ENCODE data around the gene FAM163A.

FAM163A gene

DNA sequence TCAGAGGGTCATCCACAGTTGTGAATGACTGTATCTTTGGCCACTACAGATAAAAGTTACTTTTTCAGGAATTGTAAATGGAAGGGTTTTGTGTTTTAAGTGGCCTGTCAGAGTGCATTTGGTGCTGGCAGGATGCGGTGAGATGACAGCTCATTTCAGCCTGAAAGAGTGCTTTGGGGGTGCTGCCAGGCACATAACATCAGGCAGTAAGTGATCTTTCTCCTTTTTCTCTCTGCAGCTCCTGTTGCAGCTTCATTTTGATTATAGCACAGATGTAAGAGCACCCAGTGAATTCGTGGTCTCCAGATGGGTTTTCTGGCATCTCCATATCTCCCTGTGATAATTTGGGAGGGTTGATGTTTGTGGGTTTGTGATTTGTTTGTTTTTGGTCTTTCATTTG lies 14.8 kb upstream of the FAM163A start:
- Histone ChIP-seq H3K4me3 (ENCODE audit: low read length) (no peak overlapping the region), H3K9ac (ENCODE audit: low read depth, low read length) (no peak overlapping the region), H3K27ac (ENCODE audit: low read depth, low read length) (no peak overlapping the region), H3K4me1 (ENCODE audit: insufficient read depth, low read length) (no peaks in the 10 kb centered on the region), H3K36me3 (ENCODE audit: insufficient read depth, low read length) (no peaks in the 10 kb centered on the region), H3K9me3 (ENCODE audit: insufficient read depth, low read depth, low read length) (no peaks in the 10 kb centered on the region), H3K27me3 (ENCODE audit: insufficient read depth, low read length) (no peaks in the 10 kb centered on the region)
- WGBS: 35% methylated on average over 2 of the region's 2 CpGs

DNA sequence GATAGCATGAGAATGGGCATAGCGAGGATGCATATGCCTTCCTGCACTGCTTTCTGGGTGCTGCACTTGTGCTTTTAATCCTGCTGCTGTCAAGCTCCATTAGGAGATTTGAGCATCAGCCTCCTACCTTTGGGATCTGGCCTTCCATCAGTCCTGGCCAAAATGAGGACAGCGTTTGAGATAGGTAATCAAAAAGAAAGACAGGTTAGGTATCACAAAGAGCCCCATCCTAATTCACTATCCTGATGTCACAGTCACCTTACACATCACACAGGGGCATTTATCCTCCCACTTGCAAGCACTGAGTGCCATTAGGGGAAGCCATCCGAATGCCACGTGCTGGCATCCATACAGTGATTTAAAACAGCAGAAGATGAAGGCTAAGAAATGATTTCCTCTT lies 13.2 kb upstream of the FAM163A start:
- Histone ChIP-seq H3K4me3 (ENCODE audit: low read length) (no peak overlapping the region), H3K36me3 (ENCODE audit: insufficient read depth, low read length) (no peaks in the 10 kb centered on the region), H3K27me3 (ENCODE audit: insufficient read depth, low read length) (no peaks in the 10 kb centered on the region), H3K4me1 (ENCODE audit: insufficient read depth, low read length) (no peaks in the 10 kb centered on the region), H3K9ac (ENCODE audit: low read depth, low read length) (no peak overlapping the region), H3K9me3 (ENCODE audit: insufficient read depth, low read depth, low read length) (no peaks in the 10 kb centered on the region), H3K27ac (ENCODE audit: low read depth, low read length) (no peak overlapping the region)
- WGBS: 81% methylated on average over 4 of the region's 4 CpGs

DNA sequence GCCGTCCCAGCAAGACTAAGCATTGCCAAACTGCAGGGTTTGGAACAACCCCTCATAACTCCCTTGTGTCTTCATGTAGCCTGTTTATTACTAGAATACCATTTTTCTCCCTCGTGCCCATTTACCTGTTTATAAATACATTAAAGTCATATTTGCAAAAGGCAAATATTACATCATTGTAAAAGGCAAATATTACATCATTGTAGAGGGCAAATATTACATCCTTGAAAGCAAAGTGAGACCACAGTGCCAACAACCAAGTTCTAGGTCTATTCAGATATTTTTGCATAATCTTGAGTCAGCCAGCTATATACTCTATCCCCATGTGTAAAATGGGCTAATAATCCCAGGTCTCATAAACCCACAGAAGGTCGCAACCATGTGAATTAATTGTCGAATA lies 11.4 kb upstream of the FAM163A start:
- no peak overlapping the region for H3K4me3 ChIP-seq (ENCODE audit: low read length)
- 97% methylated on average over 4 of the region's 4 CpGs for WGBS
- no peaks in the 10 kb centered on the region for H3K9me3 ChIP-seq (ENCODE audit: insufficient read depth, low read depth, low read length)
- H3K27me3 ChIP-seq (ENCODE audit: insufficient read depth, low read length): no peaks in the 10 kb centered on the region
- H3K36me3 ChIP-seq (ENCODE audit: insufficient read depth, low read length): no peaks in the 10 kb centered on the region
- no peak overlapping the region for H3K27ac ChIP-seq (ENCODE audit: low read depth, low read length)
- H3K9ac ChIP-seq (ENCODE audit: low read depth, low read length): no peak overlapping the region
- H3K4me1 ChIP-seq (ENCODE audit: insufficient read depth, low read length): no peaks in the 10 kb centered on the region

DNA sequence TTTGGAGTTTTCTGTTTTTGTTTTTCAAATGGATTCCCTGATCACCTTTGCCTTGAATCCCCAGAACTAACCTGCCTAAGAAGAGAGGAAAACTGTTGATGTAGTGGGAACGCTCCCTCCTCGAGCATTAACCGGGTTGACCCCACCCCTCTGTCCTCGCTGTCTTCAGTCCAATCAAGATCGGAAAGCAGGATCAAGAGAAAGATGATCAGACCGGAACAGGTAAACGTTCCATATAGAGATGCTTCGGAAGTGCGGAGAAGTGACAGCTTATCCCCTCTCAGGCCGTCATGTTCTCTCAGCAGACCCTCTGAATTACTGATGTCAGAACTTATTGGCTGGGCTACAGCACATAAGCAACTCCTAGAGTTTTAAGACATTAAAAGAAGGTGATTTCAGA lies 800 bp upstream of the FAM163A start:
- Histone ChIP-seq H3K4me3 (ENCODE audit: low read length) (peak overlapping the region; percentile 51), H3K27ac (ENCODE audit: low read depth, low read length) (no peak overlapping the region), H3K36me3 (ENCODE audit: insufficient read depth, low read length) (no peaks in the 10 kb centered on the region), H3K9me3 (ENCODE audit: insufficient read depth, low read depth, low read length) (peaks cover 3% of the 10 kb centered on the region; the same call in 1 of the 2 replicates), H3K27me3 (ENCODE audit: insufficient read depth, low read length) (peaks cover 90% of the 10 kb centered on the region), H3K4me1 (ENCODE audit: insufficient read depth, low read length) (0 out of 2 replicates have a peak, but pooled peaks cover 9% of the 10 kb centered on the region), H3K9ac (ENCODE audit: low read depth, low read length) (no peak overlapping the region)
- WGBS: 59% methylated on average over 10 of the region's 10 CpGs

DNA sequence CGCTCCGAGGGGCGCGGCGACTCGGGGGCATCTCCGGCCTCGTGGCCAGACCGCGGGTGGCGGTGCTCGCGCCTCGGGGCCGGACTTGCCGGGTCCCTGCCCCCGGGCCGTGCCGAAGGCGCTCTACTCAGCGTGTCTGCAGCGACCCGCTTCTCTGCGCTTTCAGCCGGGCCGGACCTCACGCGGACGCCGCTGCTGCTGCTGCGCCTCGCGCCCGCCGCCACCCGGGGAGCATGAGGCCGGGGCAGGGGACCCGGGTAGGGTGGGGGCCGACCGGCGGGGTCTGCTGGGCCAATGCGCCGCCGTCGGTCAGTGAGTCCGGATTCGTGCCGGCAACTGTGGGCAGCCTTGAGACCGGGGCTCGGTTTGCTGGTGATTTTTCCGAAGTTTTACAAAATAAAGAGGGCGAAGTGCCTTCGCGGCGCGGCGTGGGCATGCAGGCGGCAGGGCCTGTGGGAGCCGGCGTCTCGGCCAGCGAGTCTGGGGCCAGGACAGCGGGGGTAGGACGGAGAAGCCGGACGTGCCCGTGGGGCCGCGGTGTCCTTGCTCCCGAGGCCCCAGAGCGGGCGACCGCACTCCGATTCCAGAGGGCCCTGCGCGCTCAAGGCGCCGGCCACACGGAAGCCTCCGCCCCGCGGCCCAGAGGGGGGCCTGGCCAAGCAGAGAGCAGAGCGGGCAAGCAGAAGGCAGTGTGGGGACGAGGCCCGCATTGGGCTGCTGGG lies 749 bp downstream of the FAM163A start:
- H3K27ac ChIP-seq (ENCODE audit: low read depth, low read length): no peak overlapping the region
- no peaks in the 10 kb centered on the region for H3K36me3 ChIP-seq (ENCODE audit: insufficient read depth, low read length)
- H3K4me3 ChIP-seq (ENCODE audit: low read length): peak overlapping the region; percentile 51
- 2% methylated on average over 85 of the region's 85 CpGs for whole genome bisulfite sequencing
- 0 out of 2 replicates have a peak, but pooled peaks cover 9% of the 10 kb centered on the region for H3K4me1 ChIP-seq (ENCODE audit: insufficient read depth, low read length)
- H3K9me3 ChIP-seq (ENCODE audit: insufficient read depth, low read depth, low read length): peaks cover 3% of the 10 kb centered on the region; the same call in 1 of the 2 replicates
- H3K9ac ChIP-seq (ENCODE audit: low read depth, low read length): peak overlapping the region; percentile 47; the same call in 1 of the 2 replicates
- peaks cover 94% of the 10 kb centered on the region for H3K27me3 ChIP-seq (ENCODE audit: insufficient read depth, low read length)

DNA sequence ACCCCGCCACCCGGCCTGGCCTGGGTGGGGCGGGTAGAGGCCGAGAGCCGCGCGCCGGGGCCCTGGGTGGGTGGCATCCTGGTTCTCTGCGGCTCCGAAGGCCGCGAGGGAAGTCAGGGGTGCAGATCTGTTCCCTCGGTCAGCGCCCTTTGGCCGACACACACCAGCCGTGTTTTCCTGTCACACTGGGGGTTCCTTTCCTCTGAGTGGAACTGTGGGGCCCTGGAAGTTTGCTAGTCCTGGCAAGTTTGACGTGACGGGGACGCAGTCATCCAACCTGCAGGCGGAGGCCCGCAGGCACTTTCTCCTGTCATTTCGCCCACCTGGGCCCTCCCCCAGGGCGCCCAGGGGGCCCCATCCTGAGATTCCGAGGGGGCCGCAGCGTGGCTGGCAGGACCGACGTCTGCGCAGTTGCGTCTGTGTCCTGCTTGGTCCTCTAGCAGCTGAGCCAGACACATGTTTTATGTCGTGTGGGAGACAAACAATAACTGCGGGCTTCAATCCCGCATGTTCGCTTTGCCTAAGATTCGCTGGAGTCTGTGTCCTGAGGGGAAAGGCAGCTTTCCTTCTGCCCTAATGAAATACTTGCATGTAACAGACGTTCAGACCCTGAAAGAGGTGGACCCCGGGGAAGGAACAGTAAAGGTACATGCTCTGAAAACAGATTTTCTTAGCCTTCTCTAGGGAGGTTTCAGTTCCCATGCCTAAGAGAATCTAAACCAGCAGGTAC lies 1.5 kb downstream of the FAM163A start:
- H3K4me1 ChIP-seq (ENCODE audit: insufficient read depth, low read length): 0 out of 2 replicates have a peak, but pooled peaks cover 9% of the 10 kb centered on the region
- H3K9ac ChIP-seq (ENCODE audit: low read depth, low read length): peak overlapping the region; percentile 47; the same call in 1 of the 2 replicates
- WGBS: 59% methylated on average over 37 of the region's 37 CpGs
- no peak overlapping the region for H3K27ac ChIP-seq (ENCODE audit: low read depth, low read length)
- peak overlapping the region; percentile 51 for H3K4me3 ChIP-seq (ENCODE audit: low read length)
- peaks cover 87% of the 10 kb centered on the region for H3K27me3 ChIP-seq (ENCODE audit: insufficient read depth, low read length)
- H3K36me3 ChIP-seq (ENCODE audit: insufficient read depth, low read length): no peaks in the 10 kb centered on the region
- peaks cover 3% of the 10 kb centered on the region; the same call in 1 of the 2 replicates for H3K9me3 ChIP-seq (ENCODE audit: insufficient read depth, low read depth, low read length)

DNA sequence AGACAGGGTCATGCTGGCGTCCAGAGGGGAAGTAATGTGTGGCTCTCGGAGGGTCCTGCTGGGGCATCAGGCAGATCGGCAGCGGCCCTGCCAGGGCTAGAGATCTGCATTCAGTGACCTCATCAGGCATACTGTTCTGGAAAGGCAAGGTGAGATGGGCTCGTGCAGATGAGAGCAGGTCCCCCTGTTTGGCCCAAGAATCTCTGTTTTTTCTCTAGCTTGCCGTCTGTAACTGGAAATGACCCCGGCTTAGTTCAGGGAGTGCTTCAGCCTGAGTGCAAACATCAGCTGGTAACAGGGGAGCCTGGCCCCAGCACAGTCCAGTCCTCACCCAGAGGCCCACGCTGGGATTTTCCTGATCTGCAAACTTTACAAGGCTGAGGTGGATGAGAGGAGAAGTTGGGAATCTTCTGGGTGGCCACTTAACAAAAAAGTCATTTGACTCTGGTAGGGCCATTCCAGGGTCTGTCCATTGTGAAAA lies 2.1 kb downstream of the FAM163A start:
- Histone ChIP-seq H3K36me3 (ENCODE audit: insufficient read depth, low read length) (no peaks in the 10 kb centered on the region), H3K9me3 (ENCODE audit: insufficient read depth, low read depth, low read length) (peaks cover 3% of the 10 kb centered on the region; the same call in 1 of the 2 replicates), H3K27me3 (ENCODE audit: insufficient read depth, low read length) (peaks cover 81% of the 10 kb centered on the region), H3K27ac (ENCODE audit: low read depth, low read length) (no peak overlapping the region), H3K9ac (ENCODE audit: low read depth, low read length) (no peak overlapping the region), H3K4me3 (ENCODE audit: low read length) (no peak overlapping the region), H3K4me1 (ENCODE audit: insufficient read depth, low read length) (0 out of 2 replicates have a peak, but pooled peaks cover 9% of the 10 kb centered on the region)
- 84% methylated on average over 8 of the region's 8 CpGs for WGBS

DNA sequence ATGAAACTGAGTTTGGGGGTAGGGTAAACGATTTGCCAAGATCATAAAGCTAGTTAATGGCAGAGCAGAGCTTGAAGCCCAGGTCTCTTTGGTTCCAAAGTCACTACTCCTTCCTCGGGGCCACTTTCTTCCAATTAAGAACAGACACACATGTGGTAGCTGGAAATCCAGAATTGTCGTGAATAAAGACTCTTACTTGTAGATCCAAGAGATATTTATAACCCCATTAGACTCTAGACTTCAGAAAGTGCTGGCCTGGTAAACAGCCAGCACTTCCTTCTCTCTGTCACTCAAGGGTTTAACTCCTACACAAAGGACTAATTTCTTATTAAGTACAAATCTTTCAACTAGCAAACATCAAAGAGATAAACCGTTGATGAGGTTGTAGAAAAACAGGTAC lies 2.7 kb downstream of the FAM163A start:
- H3K36me3 ChIP-seq (ENCODE audit: insufficient read depth, low read length): no peaks in the 10 kb centered on the region
- H3K9me3 ChIP-seq (ENCODE audit: insufficient read depth, low read depth, low read length): peaks cover 3% of the 10 kb centered on the region; the same call in 1 of the 2 replicates
- no peak overlapping the region for H3K4me3 ChIP-seq (ENCODE audit: low read length)
- no peak overlapping the region for H3K9ac ChIP-seq (ENCODE audit: low read depth, low read length)
- no peak overlapping the region for H3K27ac ChIP-seq (ENCODE audit: low read depth, low read length)
- 0 out of 2 replicates have a peak, but pooled peaks cover 9% of the 10 kb centered on the region for H3K4me1 ChIP-seq (ENCODE audit: insufficient read depth, low read length)
- 88% methylated on average over 4 of the region's 4 CpGs for WGBS
- H3K27me3 ChIP-seq (ENCODE audit: insufficient read depth, low read length): peaks cover 75% of the 10 kb centered on the region

DNA sequence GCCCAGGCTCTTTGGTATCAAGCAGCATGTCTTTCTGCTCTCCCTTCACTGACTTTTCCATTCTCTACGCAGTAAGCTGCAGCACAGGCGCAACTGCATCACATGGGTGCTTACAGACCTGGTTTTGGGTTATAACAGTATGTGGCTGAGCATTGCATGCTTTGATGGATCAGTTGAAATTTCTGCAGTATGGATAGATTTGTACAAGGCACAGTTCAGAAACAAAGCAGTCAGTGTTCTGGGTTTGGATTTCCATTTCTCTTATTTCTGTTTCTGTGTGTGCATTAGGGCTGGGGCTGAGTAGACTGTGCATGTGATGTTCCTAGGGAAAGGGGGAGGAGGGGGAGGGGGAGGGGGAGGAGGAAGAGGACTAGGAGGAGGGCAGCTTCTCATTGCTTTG lies 4.5 kb downstream of the FAM163A start:
- Histone ChIP-seq H3K9me3 (ENCODE audit: insufficient read depth, low read depth, low read length) (no peaks in the 10 kb centered on the region), H3K36me3 (ENCODE audit: insufficient read depth, low read length) (no peaks in the 10 kb centered on the region), H3K4me1 (ENCODE audit: insufficient read depth, low read length) (0 out of 2 replicates have a peak, but pooled peaks cover 9% of the 10 kb centered on the region), H3K27me3 (ENCODE audit: insufficient read depth, low read length) (peaks cover 57% of the 10 kb centered on the region), H3K4me3 (ENCODE audit: low read length) (no peak overlapping the region), H3K9ac (ENCODE audit: low read depth, low read length) (no peak overlapping the region), H3K27ac (ENCODE audit: low read depth, low read length) (no peak overlapping the region)
- WGBS: 90% methylated on average over 2 of the region's 2 CpGs

DNA sequence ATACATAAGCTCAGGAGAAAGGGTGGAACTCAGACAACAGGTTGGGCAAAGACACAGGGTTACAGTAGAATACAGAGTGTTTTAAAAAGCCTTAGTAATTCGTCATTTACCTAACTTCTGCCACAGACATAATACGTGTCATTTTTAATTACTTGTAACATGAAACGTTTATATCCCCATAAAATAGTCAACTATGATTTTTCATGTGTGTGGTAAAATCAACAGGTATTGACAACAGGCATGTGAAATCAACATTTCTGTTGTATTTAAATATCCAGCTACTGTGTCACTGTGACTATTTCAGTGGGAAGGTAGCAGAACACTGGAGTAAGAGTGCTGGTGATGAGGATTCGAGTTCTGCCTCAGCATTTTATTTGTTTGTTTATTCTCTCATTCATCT lies 5.7 kb downstream of the FAM163A start:
- Histone ChIP-seq H3K4me1 (ENCODE audit: insufficient read depth, low read length) (0 out of 2 replicates have a peak, but pooled peaks cover 9% of the 10 kb centered on the region), H3K36me3 (ENCODE audit: insufficient read depth, low read length) (no peaks in the 10 kb centered on the region), H3K9ac (ENCODE audit: low read depth, low read length) (no peak overlapping the region), H3K27ac (ENCODE audit: low read depth, low read length) (no peak overlapping the region), H3K27me3 (ENCODE audit: insufficient read depth, low read length) (peaks cover 45% of the 10 kb centered on the region), H3K9me3 (ENCODE audit: insufficient read depth, low read depth, low read length) (no peaks in the 10 kb centered on the region), H3K4me3 (ENCODE audit: low read length) (no peak overlapping the region)
- whole genome bisulfite sequencing: 93% methylated on average over 3 of the region's 4 CpGs

DNA sequence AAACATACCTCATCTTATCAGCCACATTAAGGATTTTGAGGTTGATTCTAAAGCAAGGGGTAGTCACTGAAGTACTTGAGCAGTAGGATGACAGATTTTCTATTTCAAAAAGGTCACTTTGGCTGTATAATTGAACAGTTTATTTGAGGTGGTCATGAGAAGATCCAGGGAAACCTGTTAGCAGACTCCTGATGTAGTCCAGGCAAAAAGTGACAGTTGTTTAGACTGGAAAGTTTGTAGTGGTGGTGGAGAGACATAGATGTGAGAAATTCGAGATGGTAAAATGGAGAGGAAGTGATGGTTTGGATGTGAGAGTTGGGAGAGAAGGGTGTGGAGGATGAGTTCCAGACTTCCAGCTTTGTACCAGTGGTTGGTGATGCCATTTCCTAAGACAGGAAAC lies 7.5 kb downstream of the FAM163A start:
- H3K36me3 ChIP-seq (ENCODE audit: insufficient read depth, low read length): no peaks in the 10 kb centered on the region
- no peak overlapping the region for H3K9ac ChIP-seq (ENCODE audit: low read depth, low read length)
- H3K4me1 ChIP-seq (ENCODE audit: insufficient read depth, low read length): no peaks in the 10 kb centered on the region
- 73% methylated on average over 1 of the region's 1 CpG for WGBS
- no peak overlapping the region for H3K27ac ChIP-seq (ENCODE audit: low read depth, low read length)
- H3K9me3 ChIP-seq (ENCODE audit: insufficient read depth, low read depth, low read length): no peaks in the 10 kb centered on the region
- peaks cover 26% of the 10 kb centered on the region for H3K27me3 ChIP-seq (ENCODE audit: insufficient read depth, low read length)
- H3K4me3 ChIP-seq (ENCODE audit: low read length): no peak overlapping the region

All from HUES64 (cell line).